Stimulated activated CD4-positive, alpha-beta T cell treated with anti-CD3 and anti-CD28 coated beads, Interleukin-12 subunit alpha, Interleukin-12 subunit beta, amount 100 ng/mL, for 48 hours (primary cell): ENCODE results near the gene C2CD2.

Source experiments
- DNase-seq, 3 donors: peaks; one replicate each; pipeline ENCODE4 v3.0.0-alpha.2; 2020; ENCODE audit warnings: low read depth in 2 of 3, low spot score in 1 of 3

C2CD2 gene

GRCh38 chr21:41869771-41870170, 84.0 kb downstream of the C2CD2 start:
- no peak for DNase-seq

GRCh38 chr21:41868062-41868710, 85.6 kb downstream of the C2CD2 start:
- no peak for DNase-seq

- no peak for DNase-seq
These were observed 86.5 kb downstream of the C2CD2 start for GRCh38 chr21:41867313-41867712.

DNA sequence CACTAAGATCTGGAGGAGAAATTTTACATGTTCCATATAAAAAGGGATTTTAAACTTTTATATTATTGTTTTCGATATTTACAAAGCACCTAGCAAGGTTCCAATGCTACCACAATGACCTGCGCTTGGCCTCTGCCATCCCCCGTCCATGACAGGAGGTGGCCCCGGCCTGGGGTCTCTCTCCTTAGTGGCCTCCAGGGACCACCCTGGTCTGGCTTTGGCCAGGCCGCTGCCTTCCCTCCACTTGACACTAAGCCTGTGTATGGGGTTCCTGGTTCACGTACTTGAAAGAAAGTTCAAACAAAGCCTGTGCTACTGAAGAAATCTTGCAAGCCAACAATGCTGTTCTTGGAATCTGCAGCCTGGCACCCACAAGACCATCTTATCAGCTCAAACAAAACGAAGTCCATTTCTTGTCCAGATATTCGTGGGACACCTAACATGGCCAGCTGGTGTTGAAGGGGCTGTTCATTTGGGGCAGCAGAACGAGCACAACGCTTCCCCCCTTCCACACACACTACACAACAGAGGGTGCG, 87.5 kb downstream of the C2CD2 start:
- no peak for DNase-seq

DNA sequence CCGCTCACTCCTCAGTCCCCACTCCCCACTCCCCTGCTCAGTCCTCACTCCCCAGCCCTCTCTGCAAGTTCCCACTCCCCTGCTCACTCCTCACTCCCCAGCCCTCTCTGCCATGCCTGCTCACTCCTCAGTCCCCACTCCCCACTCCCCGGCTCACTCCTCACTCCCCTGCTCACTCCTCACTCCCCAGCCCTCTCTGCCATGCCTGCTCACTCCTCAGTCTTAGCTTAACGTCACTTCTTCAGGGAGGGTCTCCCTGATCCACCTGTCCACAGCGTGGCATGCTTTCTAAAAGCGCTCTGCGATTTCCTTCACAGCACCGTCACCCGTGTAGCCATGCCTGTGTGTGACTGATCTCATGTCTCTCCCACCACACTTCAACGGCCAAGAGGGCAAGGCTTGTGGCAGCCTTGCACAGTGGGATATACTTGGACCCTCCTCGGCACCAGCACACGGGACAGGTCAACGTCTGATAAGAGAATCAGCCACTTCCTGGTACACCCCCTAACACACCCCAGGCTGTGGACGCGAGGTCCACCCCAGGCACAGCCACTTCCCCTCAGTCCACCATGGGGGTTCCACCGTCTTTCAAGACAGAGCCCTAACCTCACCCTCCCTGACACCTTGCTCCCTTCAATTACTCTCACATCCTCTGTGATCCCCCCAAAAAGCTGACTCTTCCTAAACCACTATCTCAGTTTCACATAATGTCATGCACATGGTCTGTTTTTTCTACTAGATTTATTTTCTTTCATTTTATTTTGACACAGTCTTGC, 88.6 kb downstream of the C2CD2 start:
- no peak for DNase-seq

GRCh38 chr21:41864311-41865001, 89.4 kb downstream of the C2CD2 start:
- DNase-seq, result no peak

GRCh38 chr21:41863439-41863740, 90.4 kb downstream of the C2CD2 start:
- no peak for DNase-seq

- DNase-seq, result no peak
These were observed 91.8 kb downstream of the C2CD2 start for GRCh38 chr21:41861987-41862386.

- DNase-seq, result no peak
These were observed 92.6 kb downstream of the C2CD2 start for GRCh38 chr21:41861255-41861654.

GRCh38 chr21:41859297-41859980, 94.4 kb downstream of the C2CD2 start:
- no peak for DNase-seq

GRCh38 chr21:41858466-41859296, 95.1 kb downstream of the C2CD2 start:
- no peak for DNase-seq

DNA sequence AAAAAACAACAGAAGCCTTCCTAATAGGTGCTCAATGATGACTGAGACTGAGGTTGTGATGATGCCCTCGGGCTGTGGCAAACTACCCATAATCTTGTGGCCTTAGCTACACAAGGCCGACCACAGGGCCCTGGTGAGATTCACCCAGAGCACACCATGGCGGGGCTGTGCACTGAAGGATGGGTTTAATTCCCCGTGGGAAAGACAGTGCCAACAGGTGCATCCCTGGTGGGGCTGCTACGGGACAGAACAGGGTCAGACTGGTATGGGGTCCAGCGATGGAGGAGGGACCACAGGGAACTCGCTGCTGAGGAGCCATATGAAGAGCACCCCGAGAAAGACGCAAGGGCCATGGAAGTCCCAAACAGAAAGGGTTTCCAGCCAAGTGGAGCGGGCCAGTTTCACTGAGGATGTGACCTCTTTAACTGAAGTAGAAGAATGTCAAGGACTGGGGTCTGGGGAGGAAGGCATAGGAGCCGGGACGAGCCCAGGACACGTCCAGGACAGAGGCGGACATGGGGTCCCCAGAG, 96.0 kb downstream of the C2CD2 start:
- DNase-seq, result no peak

DNA sequence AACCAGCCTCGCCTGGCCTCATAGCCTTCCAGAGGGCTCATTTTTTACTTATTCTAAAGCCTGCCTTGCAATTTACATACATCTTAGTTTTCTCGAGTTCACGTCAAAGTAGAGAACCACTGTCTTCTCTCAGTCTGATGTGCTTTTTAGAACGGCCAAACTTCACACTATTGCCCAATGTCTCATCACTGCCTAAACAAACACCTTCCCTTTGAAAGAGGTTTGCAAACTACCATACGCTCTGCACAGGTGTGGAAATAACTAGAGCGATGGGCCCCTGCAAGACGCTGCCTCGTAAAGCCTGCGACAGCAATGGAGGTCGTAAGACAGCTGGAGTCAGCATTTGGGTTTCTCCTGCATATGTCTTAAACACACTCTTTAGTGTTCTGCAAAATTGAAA, 97.2 kb downstream of the C2CD2 start:
- no peak for DNase-seq

DNA sequence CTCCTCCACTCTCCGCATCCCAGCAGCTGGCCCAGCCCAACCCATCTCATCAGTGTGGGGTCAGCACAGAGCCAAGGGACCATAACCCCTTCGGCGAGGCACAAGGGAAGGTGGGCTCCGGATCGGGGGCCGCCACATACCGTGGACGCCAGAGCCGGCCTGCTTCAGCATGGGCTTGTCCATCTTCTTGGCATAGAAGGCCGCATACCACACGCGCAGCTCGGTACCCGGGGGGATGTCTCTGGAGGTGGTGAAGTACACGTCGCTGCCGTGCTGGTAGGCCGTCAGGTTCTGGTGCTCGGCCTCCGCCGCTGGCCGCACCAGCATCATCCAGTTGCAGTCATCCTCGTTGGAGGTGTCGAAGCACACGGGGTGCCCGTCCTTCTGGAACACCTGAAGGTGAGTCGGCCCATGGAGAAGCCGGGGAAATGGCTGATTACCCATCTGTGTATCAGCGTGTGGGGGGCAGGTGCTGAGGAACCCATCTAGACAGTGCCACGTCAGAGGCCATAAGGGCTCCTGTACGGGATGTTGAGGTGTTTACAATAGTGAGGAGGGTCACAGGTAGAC, 99.3 kb downstream of the C2CD2 start:
- DNase-seq, result no peak

DNA sequence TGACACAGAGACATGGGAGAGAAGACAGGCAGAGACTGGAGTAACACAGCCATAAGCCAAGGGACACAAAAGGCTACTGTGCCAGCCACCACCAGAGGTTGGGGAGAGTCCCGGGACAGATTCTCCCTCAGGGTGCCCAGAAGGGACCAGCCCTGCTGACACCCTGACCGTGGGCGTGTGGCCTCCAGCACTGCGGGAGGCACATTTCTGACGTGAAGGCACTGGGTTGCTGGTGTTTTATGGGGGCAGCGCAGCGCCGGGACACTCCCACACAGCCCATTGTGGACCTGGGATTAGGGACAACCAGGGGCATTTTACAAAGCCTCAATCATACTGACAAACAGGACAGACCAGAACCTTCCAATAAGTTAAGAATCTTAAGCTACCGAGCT, 100.9 kb downstream of the C2CD2 start:
- no peak for DNase-seq

DNA sequence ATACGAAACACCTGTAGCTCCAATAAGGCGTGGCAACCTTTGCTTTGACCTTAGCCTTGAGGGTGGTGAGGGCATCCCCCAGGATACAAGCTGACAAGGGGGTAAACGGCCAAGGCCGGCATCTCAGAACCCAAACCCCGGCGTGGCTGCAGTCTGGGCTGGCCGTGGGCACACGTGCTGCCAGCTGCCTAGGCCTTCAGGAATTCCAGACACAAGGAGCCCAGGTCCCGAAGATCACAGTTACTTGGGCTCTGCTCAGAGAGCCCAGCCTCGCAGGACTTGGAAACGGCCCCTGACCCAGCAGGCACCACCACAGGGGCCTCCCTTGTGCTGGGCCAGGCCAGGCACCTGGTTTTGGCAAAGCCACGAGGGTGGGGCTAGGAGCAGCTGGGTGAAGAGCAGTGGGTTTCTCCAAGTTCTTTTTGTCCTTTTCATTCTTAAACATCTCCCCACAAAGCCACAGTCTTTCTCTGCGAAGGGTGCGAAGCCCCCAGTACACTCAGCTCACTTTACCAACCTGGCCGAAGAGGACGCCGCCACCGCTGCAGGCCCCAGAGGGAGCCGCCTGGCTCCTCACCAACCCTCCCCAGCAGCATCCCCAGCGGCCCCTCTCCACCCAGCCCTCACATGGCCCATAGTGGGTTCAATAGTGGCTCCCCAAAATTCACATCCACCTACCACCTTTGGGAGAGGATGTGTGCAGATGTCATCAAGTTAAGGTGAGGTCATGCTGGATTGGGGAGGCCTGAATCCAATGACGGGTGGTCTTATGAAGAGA, 101.5 kb downstream of the C2CD2 start:
- no peak for DNase-seq

GRCh38 chr21:41851090-41851790, 102.6 kb downstream of the C2CD2 start:
- DNase-seq, result no peak

GRCh38 chr21:41850085-41850484, 103.7 kb downstream of the C2CD2 start:
- DNase-seq, result no peak
